T-helper 1 cell (primary cell): ENCODE measurements around the gene AGPAT2.
A peak's percentile ranks its signal among the peaks of the same experiment; 100 is the strongest.

Source experiments
- DNase-seq, 5 donors: peaks; one replicate each; pipeline ENCODE4 v3.0.0-alpha.2; 2012 to 2020

Gene AGPAT2

DNA sequence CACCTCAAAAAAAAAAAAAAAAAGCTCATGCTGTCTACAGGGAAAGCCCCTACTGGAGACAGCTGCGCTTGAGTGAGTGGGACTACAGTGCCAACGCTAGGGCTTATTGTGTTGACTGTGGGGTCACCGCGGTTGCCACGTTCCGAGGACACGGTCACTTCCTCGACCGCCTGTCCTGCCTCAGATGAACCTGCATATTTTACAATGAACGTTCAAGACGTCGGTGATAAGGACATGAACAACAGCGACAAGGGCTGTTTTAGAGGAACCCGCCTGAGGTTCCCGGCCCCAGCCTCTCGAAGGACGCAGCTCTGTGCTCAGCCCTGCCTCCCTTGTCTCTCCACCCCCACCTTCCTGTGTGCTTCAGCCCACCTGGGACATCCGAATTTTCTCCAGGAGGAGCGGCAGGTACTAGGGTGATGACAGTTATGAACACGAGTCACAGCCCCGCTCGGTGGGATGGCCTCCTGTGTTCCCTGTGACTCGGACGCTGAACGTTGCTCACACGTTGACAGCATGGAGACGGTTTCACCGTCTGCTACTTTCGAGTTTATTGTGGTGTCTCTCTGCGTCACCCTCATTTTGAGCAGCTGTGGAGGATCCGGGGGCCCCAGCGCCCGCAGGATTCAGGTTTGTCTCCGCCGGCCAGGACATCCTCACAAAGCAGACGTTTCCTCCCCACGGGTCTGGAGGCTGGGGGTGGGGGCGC lies 13.9 kb upstream of the AGPAT2 start:
- peak in 3 of 5 donors; percentile 27 to 79 (median 32) for DNase-seq

DNA sequence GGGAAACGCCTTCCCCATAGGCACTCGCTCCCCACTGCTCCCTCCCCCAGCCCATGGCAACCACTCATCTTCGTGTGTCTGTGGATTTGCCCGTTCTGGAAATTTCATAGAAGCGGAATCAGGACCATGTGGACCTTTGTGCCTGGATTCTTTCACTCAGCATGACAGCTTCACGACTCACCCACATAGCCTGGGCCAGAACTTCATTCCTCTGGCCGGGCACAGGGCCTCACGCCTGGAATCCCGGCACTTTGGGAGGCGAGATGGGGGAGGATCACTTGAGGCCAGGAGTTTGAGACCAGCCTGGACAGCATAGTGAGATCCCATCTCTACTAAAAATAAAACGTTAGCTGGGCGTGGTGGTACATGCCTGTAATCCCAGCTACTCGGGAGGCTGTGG lies 13.0 kb upstream of the AGPAT2 start:
- DNase-seq, result no peak

- DNase-seq, result no peak
Observed at GRCh38 chr9:136698635-136699246, 11.5 kb upstream of the AGPAT2 start.

GRCh38 chr9:136697821-136698526 lies 10.7 kb upstream of the AGPAT2 start:
- no peak for DNase-seq

DNA sequence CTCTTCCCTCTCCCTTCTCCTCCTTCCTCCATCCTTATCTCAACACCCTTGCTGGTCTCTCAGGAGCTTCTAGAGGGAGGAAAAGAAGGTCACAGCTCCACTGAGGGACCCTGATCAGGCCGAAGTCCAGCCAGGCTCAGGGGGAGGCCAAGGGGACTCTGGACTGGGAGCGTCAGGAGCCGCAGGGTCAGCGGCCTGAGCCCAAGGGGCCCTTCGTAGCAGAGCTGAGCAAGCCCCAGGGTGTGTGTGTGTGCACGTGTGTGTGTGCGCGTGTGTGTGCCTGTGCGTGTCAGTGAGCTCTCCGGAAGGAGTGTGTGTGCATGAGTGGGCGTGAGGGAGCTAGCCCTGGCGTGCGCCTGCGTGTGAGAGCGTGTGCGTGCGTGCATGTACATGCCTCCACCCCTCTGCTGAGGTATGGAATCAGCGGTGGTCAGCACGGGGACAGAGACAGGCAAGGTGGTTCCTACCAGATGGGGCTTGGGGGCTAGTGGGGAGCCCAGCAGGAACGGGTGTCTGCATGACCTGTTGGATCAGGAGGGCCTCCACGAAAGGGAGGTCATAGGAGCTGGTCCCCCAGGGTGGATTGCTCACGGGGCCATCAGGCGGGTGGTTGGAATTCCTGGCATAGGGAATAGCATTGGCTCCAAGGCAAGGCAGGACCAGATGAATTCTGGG lies 10.0 kb upstream of the AGPAT2 start:
- DNase-seq, result no peak

DNA sequence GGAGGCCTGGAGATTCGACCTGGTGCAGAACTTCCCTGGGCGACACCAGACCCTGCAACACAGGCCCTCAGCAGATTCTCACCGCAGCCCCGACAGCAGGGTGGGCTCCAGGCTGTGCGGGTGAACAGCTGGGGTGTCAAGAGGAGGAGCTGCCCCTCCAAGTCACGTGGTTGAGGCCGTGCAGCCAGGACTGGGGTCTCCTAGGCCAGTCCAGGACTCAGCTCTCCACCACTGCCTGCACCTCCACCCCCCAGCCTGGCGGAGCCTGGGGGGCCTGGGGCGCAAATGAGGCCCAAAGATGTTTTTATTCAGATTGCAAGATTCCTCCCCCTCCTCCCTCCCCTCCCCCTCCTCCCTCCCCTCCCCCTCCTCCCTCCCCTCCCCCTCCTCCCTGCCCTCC lies 9.2 kb upstream of the AGPAT2 start:
- DNase-seq, result no peak

- DNase-seq, result no peak
Observed at GRCh38 chr9:136695955-136696354, 8.7 kb upstream of the AGPAT2 start.

- DNase-seq, result no peak
Observed at GRCh38 chr9:136695435-136695895, 8.2 kb upstream of the AGPAT2 start.

GRCh38 chr9:136694872-136695247 lies 7.6 kb upstream of the AGPAT2 start:
- DNase-seq, result no peak

DNA sequence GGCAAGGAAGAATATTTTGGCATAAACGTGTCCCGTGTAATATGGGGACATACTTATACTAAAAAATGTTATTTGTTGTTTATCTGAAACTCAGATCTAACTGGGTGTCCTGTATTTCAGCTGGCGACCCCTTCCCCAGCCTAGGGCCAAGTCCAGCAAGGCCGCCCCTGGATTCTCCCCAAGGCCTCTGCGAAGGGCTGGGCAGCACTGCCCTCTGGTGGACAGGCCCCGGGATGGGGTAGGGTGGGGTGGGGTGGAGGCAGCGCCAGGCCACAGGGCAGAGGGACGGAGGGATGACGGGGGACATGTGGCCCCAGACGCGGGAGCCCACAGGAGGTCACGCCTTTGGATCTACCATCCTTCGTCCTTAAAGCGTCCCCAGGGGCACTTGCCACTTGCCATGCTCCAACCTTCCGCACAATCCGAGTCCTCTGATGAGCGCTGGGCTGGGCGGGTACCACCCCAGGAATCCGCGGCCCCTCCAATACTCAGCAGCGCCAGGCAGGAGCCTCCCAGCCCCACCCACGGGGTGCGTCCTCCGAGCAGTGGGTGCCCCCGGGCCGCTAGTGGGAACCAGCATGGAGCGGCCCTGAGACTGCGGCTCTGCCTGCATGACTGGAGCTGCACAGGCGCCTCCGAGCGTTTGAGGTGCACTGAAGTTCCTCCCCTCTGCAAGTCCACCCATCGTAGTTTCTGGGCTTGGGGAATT lies 7.1 kb upstream of the AGPAT2 start:
- peak in 1 of 5 donors; percentile 29 for DNase-seq

DNA sequence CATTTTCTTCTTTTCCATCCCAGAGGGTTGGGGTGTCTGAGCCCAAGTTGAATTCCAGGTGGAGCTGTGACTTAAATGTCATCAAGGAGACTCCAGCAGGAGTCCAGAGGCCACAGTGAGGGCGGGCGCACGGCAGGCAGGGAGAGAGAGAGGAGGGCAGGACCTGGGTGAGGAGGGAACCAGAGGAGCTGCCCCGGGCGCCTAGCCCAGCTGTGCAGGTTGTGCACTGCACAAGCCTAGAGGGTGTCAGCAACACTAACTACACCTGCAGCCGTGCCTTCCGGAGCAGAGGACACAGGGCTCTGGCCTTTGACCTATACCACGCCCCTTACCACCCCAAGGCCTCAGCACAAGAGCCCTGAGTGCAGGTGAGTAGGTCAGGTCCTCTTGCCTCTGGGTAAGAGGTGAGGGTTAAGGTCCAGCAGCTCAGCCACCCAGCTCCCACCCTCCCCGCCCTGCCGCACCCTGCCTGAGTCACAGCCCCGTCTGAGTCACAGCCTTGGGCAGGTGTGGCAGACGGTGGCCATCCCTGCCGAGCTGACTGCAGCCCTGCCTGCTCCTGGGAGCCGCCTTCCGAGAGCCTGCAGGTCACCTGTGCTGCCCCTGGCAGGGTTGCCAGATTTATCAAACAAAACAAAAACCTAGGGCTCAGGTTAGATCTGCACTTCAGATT lies 6.4 kb upstream of the AGPAT2 start:
- no peak for DNase-seq

- no peak for DNase-seq
Observed at GRCh38 chr9:136693135-136693489, 5.9 kb upstream of the AGPAT2 start.

DNA sequence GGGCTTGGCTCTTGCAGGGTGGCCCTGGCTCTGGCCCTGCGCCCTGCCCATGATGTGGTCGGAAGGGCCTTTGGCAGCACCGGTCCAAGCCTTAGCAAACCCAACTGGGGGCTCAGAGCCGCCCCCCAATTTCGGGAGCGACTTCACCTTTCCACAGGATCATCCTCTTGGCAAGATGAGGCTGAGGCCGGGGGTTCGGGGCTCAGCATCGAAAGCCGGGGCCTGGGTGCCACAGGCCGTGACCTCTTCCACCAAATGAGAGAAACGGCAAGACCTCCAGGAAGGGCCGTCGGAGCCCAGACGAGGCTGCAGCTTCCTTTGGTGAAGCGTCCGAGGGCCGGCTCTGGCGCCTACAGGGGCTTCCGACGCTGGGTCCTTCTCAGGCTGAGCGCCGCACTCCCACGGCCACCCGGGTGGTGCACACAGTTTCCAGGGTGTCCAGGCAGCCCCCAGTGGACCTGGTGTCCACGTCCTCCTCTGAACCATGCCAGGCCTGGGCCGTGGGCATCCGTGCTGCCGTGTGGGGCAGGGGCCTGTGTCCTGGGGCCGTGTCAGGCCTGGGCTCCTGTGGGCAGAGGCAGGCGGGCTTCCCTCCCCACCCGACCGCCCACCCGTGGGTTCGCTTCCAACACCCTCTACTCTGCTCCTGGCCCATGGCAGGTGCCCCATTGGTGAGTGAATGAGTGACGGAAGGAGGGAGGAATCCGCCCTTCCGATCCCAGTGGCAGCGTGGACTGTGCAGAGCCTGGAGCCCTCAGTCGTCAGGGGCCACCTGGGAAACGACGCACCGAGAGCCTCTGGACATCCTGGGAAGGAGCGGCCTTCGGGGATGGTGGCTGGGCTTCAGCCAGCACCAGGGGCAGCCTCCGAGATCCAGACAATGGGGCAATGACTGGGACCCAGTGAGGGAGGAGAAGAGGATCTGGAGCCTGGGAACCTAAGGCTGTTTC lies 5.2 kb upstream of the AGPAT2 start:
- no peak for DNase-seq

DNA sequence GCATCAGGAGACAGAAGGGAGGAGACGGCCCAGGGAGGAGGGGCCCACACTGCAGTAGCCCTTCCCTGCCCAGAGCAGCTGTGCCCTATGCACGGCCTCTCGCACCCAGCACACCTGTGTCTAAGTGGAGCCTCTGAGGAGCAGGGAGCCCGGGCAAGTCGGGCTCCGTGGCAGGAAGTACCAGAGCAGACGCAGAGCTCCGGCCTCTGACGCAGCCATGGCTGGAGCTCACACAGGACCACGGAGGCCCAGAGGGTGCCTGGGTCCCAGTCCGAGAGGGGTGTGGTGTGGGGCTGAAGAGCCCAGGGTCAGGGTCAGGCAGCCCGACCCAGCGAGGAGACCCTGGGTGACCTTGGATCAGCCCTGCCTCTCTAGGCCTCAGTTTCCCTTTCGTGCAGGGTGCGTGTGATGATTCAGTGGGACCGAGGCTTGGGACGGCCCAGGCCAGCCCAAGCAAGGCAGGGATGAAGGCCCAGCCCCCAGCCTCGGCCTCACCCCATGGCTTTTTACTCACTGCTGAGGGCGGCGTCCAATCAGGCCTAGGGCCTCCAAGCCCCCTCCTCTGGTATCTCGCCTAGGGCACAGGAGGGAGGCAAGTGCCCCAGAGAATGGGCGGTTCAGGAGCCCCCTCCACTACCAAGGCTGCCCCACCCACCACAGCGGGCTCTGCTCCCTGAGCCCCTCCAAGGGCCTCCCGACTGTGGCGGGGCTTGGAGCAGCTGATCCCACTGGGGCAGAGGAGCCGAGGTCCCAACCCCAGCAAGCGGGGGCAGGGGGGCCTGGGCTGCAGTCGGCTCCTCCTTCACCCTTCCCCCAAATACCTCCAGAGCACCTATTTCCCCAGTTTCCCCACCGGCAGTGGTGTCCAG lies 4.3 kb upstream of the AGPAT2 start:
- DNase-seq, result no peak

DNA sequence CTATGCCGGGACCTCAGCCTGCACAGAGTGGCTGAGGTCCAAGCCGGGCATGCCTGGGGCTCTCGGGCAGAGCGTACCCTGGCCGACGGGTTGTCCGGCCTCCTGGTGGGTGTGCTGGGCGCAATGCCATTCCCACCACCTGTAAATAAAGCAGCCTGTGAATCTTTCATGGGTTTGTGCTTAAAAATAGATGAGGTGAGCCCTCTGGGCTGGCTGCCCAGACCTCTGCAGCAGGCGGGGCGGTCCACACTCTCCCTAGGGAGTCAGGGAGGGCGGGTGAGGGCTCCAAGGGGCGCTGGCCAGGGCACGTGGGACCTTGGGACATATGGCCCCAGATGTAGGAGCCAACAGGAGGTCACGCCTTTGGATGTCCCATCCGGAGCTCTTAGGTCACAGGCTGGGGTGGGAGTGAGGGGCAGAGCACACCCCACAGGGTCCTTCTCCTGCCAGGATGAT lies 3.6 kb upstream of the AGPAT2 start:
- DNase-seq, result no peak

DNA sequence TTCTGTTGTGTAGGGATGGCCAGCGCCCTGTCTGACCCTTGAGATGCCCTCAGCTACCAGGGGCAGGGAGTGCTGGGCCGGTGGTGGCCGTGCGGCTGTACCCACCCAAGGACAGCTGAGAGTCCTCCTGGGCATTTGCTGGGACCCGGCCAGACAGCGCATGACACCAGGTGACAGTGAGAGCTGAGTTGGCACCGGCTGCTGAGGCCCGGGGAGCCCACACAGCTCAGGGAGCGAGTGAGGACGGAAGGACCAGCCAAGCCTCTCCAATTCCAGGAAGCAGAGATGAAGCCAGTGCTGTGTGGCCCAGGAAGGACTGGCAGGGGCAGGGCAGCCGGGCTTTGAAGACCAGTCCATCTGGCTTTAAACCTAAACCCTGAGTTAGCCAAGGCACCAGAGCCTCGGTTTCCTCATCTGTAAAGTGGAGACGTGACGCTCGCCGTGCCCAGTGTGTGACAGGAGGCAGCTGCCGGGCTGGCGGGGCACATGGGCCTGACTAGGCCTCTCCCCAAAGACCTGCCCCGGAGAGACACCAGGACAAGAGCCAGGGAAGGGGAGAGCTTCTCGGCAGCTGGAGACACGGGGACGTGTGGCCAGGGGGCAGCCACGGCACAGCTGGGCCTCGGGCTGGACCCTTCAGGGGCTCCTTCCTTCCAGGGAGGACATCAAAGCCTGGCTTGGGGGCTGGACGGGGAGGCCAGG lies 3.0 kb upstream of the AGPAT2 start:
- no peak for DNase-seq

DNA sequence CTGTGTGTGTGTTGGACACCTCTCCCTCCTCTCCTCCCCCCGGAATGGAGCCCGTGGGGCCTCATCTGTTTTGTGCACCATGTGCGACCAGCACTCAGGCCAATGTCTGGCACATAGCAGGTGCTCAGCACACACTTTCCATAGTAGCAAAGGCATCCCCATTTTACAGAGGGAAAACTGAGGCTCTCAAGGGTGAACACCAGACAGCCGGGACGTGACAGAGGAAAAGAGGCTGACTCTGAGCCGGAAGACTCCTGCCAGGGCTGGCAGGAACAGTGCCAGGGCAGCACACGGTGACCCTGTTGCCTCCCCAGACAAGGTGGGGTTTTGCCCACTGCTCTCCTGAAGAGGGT lies 1.8 kb upstream of the AGPAT2 start:
- no peak for DNase-seq

GRCh38 chr9:136688274-136689107 lies 1.2 kb upstream of the AGPAT2 start:
- no peak for DNase-seq
